H9 (cell line): Measurements from ENCODE around the gene RPL27A. TPM values are rescaled to one million over a fixed set of nuclear protein-coding genes. Genes with fewer than 3 reads are reported as not detected.

Source experiments
- DNase-seq: peaks from one replicate; pipeline ENCODE4 v3.0.0-alpha.2; 2017
- H2AFZ ChIP-seq: one replicate; pipeline ENCODE4 v1.6.1; 2013; ENCODE audit warnings: mild to moderate bottlenecking, low read length, control low read depth, moderate library complexity
- H2AK5ac ChIP-seq: 2 replicates; pipeline ENCODE4 v1.6.1; 2013; ENCODE audit warnings: low read length, control low read depth, mixed read lengths; ENCODE audit not compliant: insufficient read length
- H2BK120ac ChIP-seq: one replicate; pipeline ENCODE4 v1.6.1; 2013; ENCODE audit warnings: low read depth, mild to moderate bottlenecking, low read length, control low read depth, inconsistent platforms; ENCODE audit not compliant: poor library complexity, severe bottlenecking
- H2BK12ac ChIP-seq: 2 replicates; pipeline ENCODE4 v1.6.1; 2013; ENCODE audit warnings: low read length, control low read depth, mixed read lengths, low read depth; ENCODE audit not compliant: insufficient read length
- H2BK15ac ChIP-seq: 2 replicates; pipeline ENCODE4 v1.6.1; 2013; ENCODE audit warnings: low read depth, low read length, control low read depth
- H2BK20ac ChIP-seq: one replicate; pipeline ENCODE4 v1.6.1; 2013; ENCODE audit warnings: low read depth, mild to moderate bottlenecking, low read length, control low read depth, inconsistent platforms; ENCODE audit not compliant: poor library complexity, severe bottlenecking
- H2BK5ac ChIP-seq: 2 replicates; pipeline ENCODE4 v1.6.1; 2013; ENCODE audit warnings: low read length, control low read depth, mixed read lengths; ENCODE audit not compliant: insufficient read length
- H3K14ac ChIP-seq: 2 replicates; pipeline ENCODE4 v1.6.1; 2013; ENCODE audit warnings: low read length, control low read depth; ENCODE audit not compliant: insufficient read depth
- H3K18ac ChIP-seq: 2 replicates; pipeline ENCODE4 v1.6.1; 2013; ENCODE audit warnings: low read depth, mild to moderate bottlenecking, mixed read lengths, low read length, control low read depth; ENCODE audit not compliant: insufficient read length
- H3K23ac ChIP-seq: 2 replicates; pipeline ENCODE4 v1.6.1; 2013; ENCODE audit warnings: low read length, control low read depth, mixed read lengths, low read depth; ENCODE audit not compliant: insufficient read length
- H3K23me2 ChIP-seq: 2 replicates; pipeline ENCODE4 v1.6.1; 2013; ENCODE audit warnings: low read depth, mild to moderate bottlenecking, mixed read lengths, low read length, control low read depth; ENCODE audit not compliant: insufficient read length, poor library complexity, severe bottlenecking
- H3K27ac ChIP-seq: 2 replicates; pipeline ENCODE4 v1.5.1; 2013; ENCODE audit warnings: low read length, control low read depth, mixed read lengths, low read depth; ENCODE audit not compliant: insufficient read length
- H3K27me3 ChIP-seq: 2 replicates; pipeline ENCODE4 v1.6.1; 2013; ENCODE audit warnings: low read length, control low read depth, inconsistent platforms; ENCODE audit not compliant: insufficient read depth
- H3K4ac ChIP-seq: 2 replicates; pipeline ENCODE4 v1.6.1; 2013; ENCODE audit warnings: low read depth, mild to moderate bottlenecking, control low read depth, inconsistent platforms, low read length, moderate library complexity
- H3K4me1 ChIP-seq: 2 replicates; pipeline ENCODE4 v1.6.1; 2013; ENCODE audit warnings: low read length, control low read depth, inconsistent platforms; ENCODE audit not compliant: insufficient read depth
- H3K4me2 ChIP-seq: 2 replicates; pipeline ENCODE4 v1.6.1; 2013; ENCODE audit warnings: low read length, control low read depth, mixed read lengths; ENCODE audit not compliant: insufficient read length, insufficient read depth
- H3K56ac ChIP-seq: 2 replicates; pipeline ENCODE4 v1.6.1; 2013; ENCODE audit warnings: low read depth, mild to moderate bottlenecking, mixed read lengths, low read length, control low read depth; ENCODE audit not compliant: insufficient read length
- H3K79me1 ChIP-seq: 2 replicates; pipeline ENCODE4 v1.6.1; 2013; ENCODE audit warnings: low read depth, mild to moderate bottlenecking, moderate library complexity, low read length, control low read depth, inconsistent platforms; ENCODE audit not compliant: insufficient read depth, poor library complexity, severe bottlenecking
- H3K79me2 ChIP-seq: 2 replicates; pipeline ENCODE4 v1.6.1; 2013; ENCODE audit warnings: low read length, control low read depth, inconsistent platforms; ENCODE audit not compliant: insufficient read depth
- H3K9ac ChIP-seq: 2 replicates; pipeline ENCODE4 v1.6.1; 2013; ENCODE audit warnings: low read length, control low read depth, mixed read lengths; ENCODE audit not compliant: insufficient read length; ENCODE audit errors: extremely low read depth
- H3K9me3 ChIP-seq: one replicate; pipeline ENCODE4 v1.6.1; 2013; ENCODE audit warnings: low read depth, low read length, inconsistent platforms; ENCODE audit not compliant: control insufficient read depth
- H3T11ph ChIP-seq: one replicate; pipeline ENCODE4 v1.6.1; 2013; ENCODE audit warnings: mild to moderate bottlenecking, low read length, control low read depth, inconsistent platforms
- H4K20me1 ChIP-seq: one replicate; pipeline ENCODE4 v1.6.1; 2013; ENCODE audit not compliant: control insufficient read depth, insufficient read length, insufficient read depth
- H4K5ac ChIP-seq: 2 replicates; pipeline ENCODE4 v1.6.1; 2013; ENCODE audit warnings: low read depth, mild to moderate bottlenecking, mixed read lengths, low read length, control low read depth; ENCODE audit not compliant: insufficient read length
- H4K8ac ChIP-seq: replicated peaks from 2 replicates; pipeline ENCODE4 v1.6.1; 2013; ENCODE audit warnings: low read length, control low read depth, mixed read lengths, low read depth; ENCODE audit not compliant: insufficient read length
- H4K91ac ChIP-seq: 2 replicates; pipeline ENCODE4 v1.6.1; 2013; ENCODE audit warnings: low read depth, mild to moderate bottlenecking, moderate library complexity, mixed read lengths, low read length, control low read depth; ENCODE audit not compliant: insufficient read length
- H3K27ac Mint-ChIP-seq, 3 experiments: 2 replicates in 2 of 3; 3 replicates in 1 of 3; pipeline ENCODE4 v1.8.0; 2020 to 2021; ENCODE audit warnings: mixed read lengths in 3 of 3, mild to moderate bottlenecking in 1 of 3, moderate library complexity in 1 of 3
- H3K27me3 Mint-ChIP-seq: 2 replicates; pipeline ENCODE4 v1.8.0; 2021; ENCODE audit warnings: low read depth, mild to moderate bottlenecking, moderate library complexity, mixed read lengths
- H3K36me3 Mint-ChIP-seq, 3 experiments: 2 replicates in 2 of 3; 3 replicates in 1 of 3; pipeline ENCODE4 v1.8.0; 2020 to 2021; ENCODE audit warnings: low read depth in 3 of 3, mixed read lengths in 3 of 3; ENCODE audit not compliant: insufficient read depth in 1 of 3
- H3K4me1 Mint-ChIP-seq, 2 experiments: 2 replicates each; pipeline ENCODE4 v1.8.0; 2020; ENCODE audit warnings: mixed read lengths in 2 of 2
- H3K4me3 Mint-ChIP-seq, 2 experiments: 2 replicates in 1 of 2; 3 replicates in 1 of 2; pipeline ENCODE4 v1.8.0; 2020 to 2021; ENCODE audit warnings: mild to moderate bottlenecking in 2 of 2, mixed read lengths in 2 of 2, moderate library complexity in 1 of 2
- H3K9me3 Mint-ChIP-seq, 2 experiments: 2 replicates in 1 of 2; 3 replicates in 1 of 2; pipeline ENCODE4 v1.8.0; 2020; ENCODE audit warnings: mild to moderate bottlenecking in 2 of 2, mixed read lengths in 2 of 2, moderate library complexity in 1 of 2
- WGBS: extraction: QIAGEN DNeasy Blood & Tissue Kit; methylation state at CpG from one replicate; pipeline ENCODE4 v1.1.7; 2013; ENCODE audit warnings: missing lambda C conversion rate, low lambda C conversion rate, mixed read lengths; ENCODE audit not compliant: insufficient read length; ENCODE audit errors: extremely low coverage; 5-methylcytosine and 5-hydroxymethylcytosine counted together
- total RNA-seq: library from RNA; stranded (reverse); gene quantifications from 2 replicates; pipeline ENCODE4 v1.2.1, GENCODE V29; 2021
- TF ChIP-seq, protein P1 (sequence below): fragments of 200-600 bp; sonication (generic); conservative IDR thresholded peaks from 3 replicates; pipeline ENCODE4 v1.8.0; 2021; ENCODE audit warnings: antibody characterized with exemption, mild to moderate bottlenecking

The RPL27A gene
- total RNA-seq, 1 experiment from 2014 or later: 1,152 TPM

DNA sequence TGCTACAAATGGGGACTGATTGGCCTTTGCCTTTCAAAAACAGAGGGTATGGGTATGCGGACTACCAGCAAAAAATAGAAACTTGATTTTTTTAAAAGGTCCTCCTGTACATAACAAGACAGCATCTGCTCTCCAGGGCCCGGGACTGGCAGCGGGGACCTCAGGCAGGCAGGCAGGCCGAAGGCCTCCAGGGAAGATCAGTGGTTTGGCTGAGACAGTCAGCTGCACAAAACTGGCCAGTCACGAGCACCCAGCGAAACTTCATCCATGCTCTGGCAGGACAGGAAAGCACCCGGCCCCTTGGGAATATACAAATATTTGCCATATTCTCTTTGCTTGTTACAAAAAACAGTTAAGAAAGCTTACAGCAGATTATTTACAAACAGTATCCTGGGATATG, 11.0 kb downstream of the RPL27A start:
- H3K9me3 Mint-ChIP-seq: no peaks in the 10 kb centered on the region; a peak in 1 of 5 replicates
- Histone ChIP-seq H3K14ac (no peak overlapping the region), H2AFZ (no peak overlapping the region), H4K5ac (no peak overlapping the region), H2BK12ac (no peak overlapping the region), H2BK120ac (no peak overlapping the region), H3K4me2 (no peak overlapping the region), H3T11ph (no peak overlapping the region), H4K8ac (no peak overlapping the region), H4K20me1 (no peaks in the 10 kb centered on the region), H3K23me2 (no peaks in the 10 kb centered on the region), H3K9ac (no peak overlapping the region), H3K27me3 (no peaks in the 10 kb centered on the region), H2BK5ac (no peak overlapping the region), H3K9me3 (no peaks in the 10 kb centered on the region), H3K4ac (no peak overlapping the region), H3K27ac (no peak overlapping the region), H3K18ac (no peak overlapping the region), H2AK5ac (no peak overlapping the region), H3K23ac (no peak overlapping the region), H3K79me1 (no peaks in the 10 kb centered on the region), H3K56ac (no peak overlapping the region), H2BK15ac (no peak overlapping the region), H3K79me2 (no peaks in the 10 kb centered on the region; the same call in 1 of the 2 replicates), H3K4me1 (peaks cover 7% of the 10 kb centered on the region; the same call in 1 of the 2 replicates), H4K91ac (no peak overlapping the region), H2BK20ac (no peak overlapping the region)
- TF ChIP-seq, protein P1, sequence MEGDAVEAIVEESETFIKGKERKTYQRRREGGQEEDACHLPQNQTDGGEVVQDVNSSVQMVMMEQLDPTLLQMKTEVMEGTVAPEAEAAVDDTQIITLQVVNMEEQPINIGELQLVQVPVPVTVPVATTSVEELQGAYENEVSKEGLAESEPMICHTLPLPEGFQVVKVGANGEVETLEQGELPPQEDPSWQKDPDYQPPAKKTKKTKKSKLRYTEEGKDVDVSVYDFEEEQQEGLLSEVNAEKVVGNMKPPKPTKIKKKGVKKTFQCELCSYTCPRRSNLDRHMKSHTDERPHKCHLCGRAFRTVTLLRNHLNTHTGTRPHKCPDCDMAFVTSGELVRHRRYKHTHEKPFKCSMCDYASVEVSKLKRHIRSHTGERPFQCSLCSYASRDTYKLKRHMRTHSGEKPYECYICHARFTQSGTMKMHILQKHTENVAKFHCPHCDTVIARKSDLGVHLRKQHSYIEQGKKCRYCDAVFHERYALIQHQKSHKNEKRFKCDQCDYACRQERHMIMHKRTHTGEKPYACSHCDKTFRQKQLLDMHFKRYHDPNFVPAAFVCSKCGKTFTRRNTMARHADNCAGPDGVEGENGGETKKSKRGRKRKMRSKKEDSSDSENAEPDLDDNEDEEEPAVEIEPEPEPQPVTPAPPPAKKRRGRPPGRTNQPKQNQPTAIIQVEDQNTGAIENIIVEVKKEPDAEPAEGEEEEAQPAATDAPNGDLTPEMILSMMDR: no peak
- peaks cover 46 to 84% (median 70%) of the 10 kb centered on the region in 3 experiments for H3K36me3 Mint-ChIP-seq
- no CpG with 5 or more reads among the region's 7 CpGs for whole genome bisulfite sequencing
- no peaks in the 10 kb centered on the region; the same call in 1 of the 2 replicates for H3K27me3 Mint-ChIP-seq
- no peak overlapping the region for H3K4me3 Mint-ChIP-seq
- peaks cover 36 to 42% of the 10 kb centered on the region in 2 experiments for H3K4me1 Mint-ChIP-seq
- no peak for DNase-seq
- peak overlapping the region; percentile 17 to 87 (median 75); a peak in 3 of 7 replicates for H3K27ac Mint-ChIP-seq
